ENCODE measurements around the gene SNX32.
A peak's percentile ranks its signal among the peaks of the same experiment; 100 is the strongest.

The SNX32 gene

DNA sequence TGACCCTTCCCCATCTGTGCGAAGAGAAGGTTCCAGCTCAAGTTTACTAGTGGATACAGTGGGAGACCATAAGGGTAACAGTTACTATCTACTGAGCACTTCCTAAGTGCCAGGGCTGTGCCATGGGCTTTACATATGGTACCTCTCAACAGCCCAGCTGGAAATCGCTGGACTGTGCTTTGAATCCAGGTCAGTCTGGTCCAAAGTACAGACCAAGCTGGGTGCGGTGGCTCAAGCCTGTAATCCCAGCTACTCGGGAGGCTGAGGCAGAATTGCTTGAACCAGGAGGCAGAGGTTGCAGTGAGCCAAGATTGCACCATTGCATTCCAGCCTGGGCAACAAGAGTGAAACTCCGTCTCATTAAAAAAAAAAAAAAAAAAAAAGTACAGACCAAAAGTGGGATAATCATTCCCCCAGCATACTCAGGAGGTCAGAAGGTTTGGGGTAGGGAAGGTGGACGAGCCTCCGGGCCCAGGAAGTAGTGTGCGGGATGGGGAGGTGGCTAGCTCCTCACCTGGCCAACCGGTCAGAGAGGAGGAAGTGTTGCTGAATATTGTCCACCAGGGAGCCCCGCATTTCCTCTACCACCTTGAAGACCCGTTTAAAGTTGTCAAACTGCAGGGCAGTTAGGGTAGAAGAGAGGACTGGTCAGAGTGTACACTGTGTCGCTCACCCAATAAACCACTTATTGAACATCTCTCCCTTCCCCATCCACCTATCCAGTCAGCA, 52.2 kb downstream of the SNX32 start:
- H3K9me3 ChIP-seq (ENCODE audit: insufficient read depth, low read depth, low read length): no peaks in the 10 kb centered on the region
- no peak overlapping the region for H2AFZ ChIP-seq (ENCODE audit: low read length)
- H3K4me3 ChIP-seq (ENCODE audit: low read length, poor library complexity, severe bottlenecking): peak overlapping the region; percentile 85
- TF ChIP-seq, protein P1, sequence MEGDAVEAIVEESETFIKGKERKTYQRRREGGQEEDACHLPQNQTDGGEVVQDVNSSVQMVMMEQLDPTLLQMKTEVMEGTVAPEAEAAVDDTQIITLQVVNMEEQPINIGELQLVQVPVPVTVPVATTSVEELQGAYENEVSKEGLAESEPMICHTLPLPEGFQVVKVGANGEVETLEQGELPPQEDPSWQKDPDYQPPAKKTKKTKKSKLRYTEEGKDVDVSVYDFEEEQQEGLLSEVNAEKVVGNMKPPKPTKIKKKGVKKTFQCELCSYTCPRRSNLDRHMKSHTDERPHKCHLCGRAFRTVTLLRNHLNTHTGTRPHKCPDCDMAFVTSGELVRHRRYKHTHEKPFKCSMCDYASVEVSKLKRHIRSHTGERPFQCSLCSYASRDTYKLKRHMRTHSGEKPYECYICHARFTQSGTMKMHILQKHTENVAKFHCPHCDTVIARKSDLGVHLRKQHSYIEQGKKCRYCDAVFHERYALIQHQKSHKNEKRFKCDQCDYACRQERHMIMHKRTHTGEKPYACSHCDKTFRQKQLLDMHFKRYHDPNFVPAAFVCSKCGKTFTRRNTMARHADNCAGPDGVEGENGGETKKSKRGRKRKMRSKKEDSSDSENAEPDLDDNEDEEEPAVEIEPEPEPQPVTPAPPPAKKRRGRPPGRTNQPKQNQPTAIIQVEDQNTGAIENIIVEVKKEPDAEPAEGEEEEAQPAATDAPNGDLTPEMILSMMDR (conservative IDR thresholded peaks at IDR 0.05; ENCODE audit: low read length): no peak
- TF ChIP-seq EZH2phosphoT487 (IDR thresholded peaks at IDR 0.05; ENCODE audit: borderline replicate concordance): no peak
- peaks cover 11% of the 10 kb centered on the region; the same call in 1 of the 2 replicates for H3K36me3 ChIP-seq (ENCODE audit: insufficient read depth, low read length)
- peaks cover 46% of the 10 kb centered on the region for H3K79me2 ChIP-seq (ENCODE audit: insufficient read depth, low read length)
- no peaks in the 10 kb centered on the region for H3K9me2 ChIP-seq (replicated peaks; ENCODE audit: low read depth, low read length)
- peaks cover 8% of the 10 kb centered on the region for H4K20me1 ChIP-seq (ENCODE audit: insufficient read depth, low read length, poor library complexity, severe bottlenecking)
- peaks cover 53% of the 10 kb centered on the region for H3K4me1 ChIP-seq (ENCODE audit: insufficient read depth, low read length, poor library complexity, severe bottlenecking)
- H3K9ac ChIP-seq (ENCODE audit: low read depth, low read length, poor library complexity, severe bottlenecking): peak overlapping the region; percentile 82
- H3K4me2 ChIP-seq (ENCODE audit: low read depth, low read length, poor library complexity, severe bottlenecking): peak overlapping the region; percentile 92
- H3F3A ChIP-seq (ENCODE audit: low read depth): no peaks in the 10 kb centered on the region
- no peaks in the 10 kb centered on the region for H3K27me3 ChIP-seq (ENCODE audit: insufficient read depth, low read length, poor library complexity, severe bottlenecking)

DNA sequence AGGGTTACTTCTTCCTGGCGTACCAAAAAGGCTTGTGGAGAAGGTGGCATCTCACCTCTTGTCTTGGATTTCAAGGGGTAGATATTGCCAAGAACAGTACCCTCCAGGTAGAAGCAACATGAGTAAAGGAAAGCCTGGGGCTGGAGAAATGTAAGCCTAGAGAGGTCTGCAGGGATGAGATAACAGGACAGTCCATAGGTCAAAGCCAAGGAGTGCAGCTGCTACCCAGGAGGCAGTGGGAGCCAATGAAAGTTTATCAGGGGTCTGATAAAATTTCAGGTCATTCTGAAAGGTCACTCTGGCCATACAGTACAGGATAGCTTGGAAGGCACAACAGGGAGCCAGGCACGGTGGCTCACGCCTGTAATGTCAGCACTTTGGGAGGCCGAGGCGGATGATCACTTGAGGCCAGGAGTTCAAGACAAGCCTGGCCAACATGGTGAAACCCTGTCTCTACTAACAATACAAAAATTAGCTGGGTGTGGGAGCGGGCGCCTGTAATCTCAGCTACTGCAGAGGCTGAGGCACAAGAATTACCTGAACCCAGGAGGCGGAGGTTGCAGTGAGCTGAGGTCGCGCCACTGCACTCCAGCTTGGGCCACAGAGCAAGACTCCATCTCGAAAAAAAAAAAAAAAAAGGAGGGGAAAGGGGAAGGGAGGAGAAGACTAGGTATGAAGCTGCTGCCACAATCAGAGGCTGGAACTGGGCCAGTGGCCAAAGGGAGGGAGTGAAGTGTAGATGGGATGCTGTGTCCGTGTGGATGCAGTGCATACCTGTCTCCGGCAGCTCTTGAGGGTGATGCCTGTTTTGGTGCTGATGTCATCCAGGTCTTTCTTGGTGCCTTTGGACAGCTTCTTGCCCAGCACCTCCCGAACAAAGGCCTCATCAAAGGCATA, 53.3 kb downstream of the SNX32 start:
- Histone ChIP-seq H3K9me2 (replicated peaks; ENCODE audit: low read depth, low read length) (no peaks in the 10 kb centered on the region), H3K9ac (ENCODE audit: low read depth, low read length, poor library complexity, severe bottlenecking) (peak overlapping the region; percentile 82), H3K27me3 (ENCODE audit: insufficient read depth, low read length, poor library complexity, severe bottlenecking) (no peaks in the 10 kb centered on the region), H3K79me2 (ENCODE audit: insufficient read depth, low read length) (peaks cover 57% of the 10 kb centered on the region), H3K9me3 (ENCODE audit: insufficient read depth, low read depth, low read length) (no peaks in the 10 kb centered on the region), H2AFZ (ENCODE audit: low read length) (no peak overlapping the region), H4K20me1 (ENCODE audit: insufficient read depth, low read length, poor library complexity, severe bottlenecking) (peaks cover 17% of the 10 kb centered on the region), H3K36me3 (ENCODE audit: insufficient read depth, low read length) (peaks cover 11% of the 10 kb centered on the region; the same call in 1 of the 2 replicates), H3F3A (ENCODE audit: low read depth) (no peaks in the 10 kb centered on the region; the same call in 1 of the 2 replicates), H3K4me2 (ENCODE audit: low read depth, low read length, poor library complexity, severe bottlenecking) (peak overlapping the region; percentile 92), H3K4me1 (ENCODE audit: insufficient read depth, low read length, poor library complexity, severe bottlenecking) (peaks cover 53% of the 10 kb centered on the region), H3K4me3 (ENCODE audit: low read length, poor library complexity, severe bottlenecking) (peak overlapping the region; percentile 85)
- no peak for TF ChIP-seq EZH2phosphoT487 (IDR thresholded peaks at IDR 0.05; ENCODE audit: borderline replicate concordance)
- TF ChIP-seq, protein P1 (conservative IDR thresholded peaks at IDR 0.05; ENCODE audit: low read length): no peak

DNA sequence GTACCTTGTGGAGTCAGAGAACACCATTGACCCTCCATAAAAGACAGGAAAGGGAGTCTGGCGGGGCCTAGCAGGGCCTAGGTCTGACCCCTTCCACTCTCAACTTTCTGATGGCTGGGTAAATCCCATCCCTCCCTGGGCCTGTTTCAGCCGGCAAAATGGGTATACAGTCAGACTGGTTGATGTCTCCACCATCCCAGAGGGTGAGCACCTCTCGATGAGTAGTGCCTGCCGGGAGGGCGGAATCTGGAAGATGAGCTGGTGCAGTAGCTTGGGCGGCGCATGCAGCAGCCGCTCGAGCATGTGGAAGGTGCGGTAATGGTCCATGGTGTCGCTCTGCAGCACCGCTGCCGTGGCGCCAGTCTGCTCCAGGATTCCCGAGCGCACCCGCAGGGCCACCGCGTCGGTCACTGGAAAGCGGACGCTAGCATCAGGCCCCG, 54.0 kb downstream of the SNX32 start:
- Histone ChIP-seq H3F3A (ENCODE audit: low read depth) (no peaks in the 10 kb centered on the region; the same call in 1 of the 2 replicates), H3K4me2 (ENCODE audit: low read depth, low read length, poor library complexity, severe bottlenecking) (peak overlapping the region; percentile 92), H4K20me1 (ENCODE audit: insufficient read depth, low read length, poor library complexity, severe bottlenecking) (peaks cover 21% of the 10 kb centered on the region), H3K4me1 (ENCODE audit: insufficient read depth, low read length, poor library complexity, severe bottlenecking) (peaks cover 60% of the 10 kb centered on the region), H3K9me3 (ENCODE audit: insufficient read depth, low read depth, low read length) (no peaks in the 10 kb centered on the region), H3K27me3 (ENCODE audit: insufficient read depth, low read length, poor library complexity, severe bottlenecking) (no peaks in the 10 kb centered on the region), H3K4me3 (ENCODE audit: low read length, poor library complexity, severe bottlenecking) (peak overlapping the region; percentile 85), H3K36me3 (ENCODE audit: insufficient read depth, low read length) (peaks cover 11% of the 10 kb centered on the region; the same call in 1 of the 2 replicates), H3K9me2 (replicated peaks; ENCODE audit: low read depth, low read length) (no peaks in the 10 kb centered on the region), H3K79me2 (ENCODE audit: insufficient read depth, low read length) (peaks cover 64% of the 10 kb centered on the region), H2AFZ (ENCODE audit: low read length) (peak overlapping the region; percentile 77), H3K9ac (ENCODE audit: low read depth, low read length, poor library complexity, severe bottlenecking) (peak overlapping the region; percentile 82)
- no peak for TF ChIP-seq EZH2phosphoT487 (IDR thresholded peaks at IDR 0.05; ENCODE audit: borderline replicate concordance)
- TF ChIP-seq, protein P1 (conservative IDR thresholded peaks at IDR 0.05; ENCODE audit: low read length): no peak
